CD4-positive, alpha-beta T cell (primary cell): ENCODE results near the gene TENM4. TPM values are rescaled to one million over a fixed set of nuclear protein-coding genes. Genes with fewer than 3 reads are reported as not detected.

Experiments
- ATAC-seq: fragments of 200-7000 bp; cut with Tn5 transposase; one replicate; pipeline ENCODE4 v1.10.0; 2022; ENCODE audit warnings: mild to moderate bottlenecking; ENCODE audit not compliant: poor library complexity
- CTCF ChIA-PET: fragments of 350-600 bp; sonication (Branson Sonifier 250); formaldehyde crosslinking; loops from one replicate; lab custom pipeline; 2021; ENCODE audit warnings: antibody characterized with exemption, inconsistent platforms; lab: Charles Lee
- POLR2A ChIA-PET: fragments of 350-600 bp; sonication (Branson Sonifier 250); formaldehyde crosslinking; loops from one replicate; lab custom pipeline; 2021; ENCODE audit warnings: antibody characterized with exemption, inconsistent platforms; lab: Charles Lee
- DNase-seq, 14 experiments: peaks; one replicate each; pipeline ENCODE4 v3.0.0-alpha.2; 2013 to 2020; ENCODE audit warnings: mixed read lengths in 2 of 14
- H3K27ac ChIP-seq, 2 donors: one replicate each; pipeline versions ENCODE4 v1.5.1 to v1.7.0; 2013; ENCODE audit warnings: low read length in 2 of 2, low read depth in 1 of 2, mild to moderate bottlenecking in 1 of 2
- H3K27me3 ChIP-seq, 2 experiments: 1 replicate in 1 of 2; 2 replicates in 1 of 2; pipeline versions ENCODE4 v1.6.1 to v1.7.0; 2013; ENCODE audit warnings: low read length in 2 of 2, control low read depth in 1 of 2, mild to moderate bottlenecking in 1 of 2, moderate library complexity in 1 of 2; ENCODE audit not compliant: insufficient read depth in 2 of 2, control insufficient read depth in 1 of 2
- H3K36me3 ChIP-seq: one replicate; pipeline ENCODE4 v1.6.1; 2013; ENCODE audit warnings: low read length, control low read depth; ENCODE audit not compliant: insufficient read depth
- H3K4me1 ChIP-seq: one replicate; pipeline ENCODE4 v1.6.1; 2013; ENCODE audit warnings: low read length, control low read depth; ENCODE audit not compliant: insufficient read depth
- H3K4me3 ChIP-seq: one replicate; pipeline ENCODE4 v1.5.1; 2013; ENCODE audit warnings: mild to moderate bottlenecking, low read length, moderate library complexity
- H3K9me3 ChIP-seq, 2 experiments: 1 replicate in 1 of 2; 2 replicates in 1 of 2; pipeline versions ENCODE4 v1.6.1 to v1.7.0; 2013; ENCODE audit warnings: low read length in 2 of 2, mild to moderate bottlenecking in 2 of 2, control low read depth in 1 of 2, moderate library complexity in 1 of 2; ENCODE audit not compliant: control insufficient read depth in 1 of 2, insufficient read depth in 1 of 2
- H3K27ac Mint-ChIP-seq: one replicate; pipeline ENCODE4 v1.8.0; 2020; ENCODE audit warnings: mixed read lengths
- H3K27me3 Mint-ChIP-seq: one replicate; pipeline ENCODE4 v1.8.0; 2021; ENCODE audit warnings: mixed read lengths
- H3K36me3 Mint-ChIP-seq: one replicate; pipeline ENCODE4 v1.8.0; 2021; ENCODE audit warnings: low read depth, mixed read lengths
- H3K4me1 Mint-ChIP-seq: one replicate; pipeline ENCODE4 v1.8.0; 2021; ENCODE audit warnings: low read depth, mixed read lengths
- H3K4me3 Mint-ChIP-seq: one replicate; pipeline ENCODE4 v1.8.0; 2020; ENCODE audit warnings: mild to moderate bottlenecking, mixed read lengths
- H3K9me3 Mint-ChIP-seq: one replicate; pipeline ENCODE4 v1.8.0; 2020; ENCODE audit warnings: mixed read lengths
- intact Hi-C, 2 experiments: fragments of 100-400 bp; cut with DNase I in 1 of 2; cut with micrococcal nuclease in 1 of 2; formaldehyde crosslinking; loops; one replicate each; pipeline versions ENCODE4 v1.15.1 to v1.9.0; 2023 to 2025; cut with DNase I, micrococcal nuclease
- total RNA-seq, 174 experiments: library from RNA in 2 of 174; stranded (reverse) in 2 of 174; gene quantifications; one replicate each; pipeline ENCODE4 v1.2.3 and lab custom pipeline; 2021 to 2026
- TF ChIP-seq, protein P1 (sequence below): fragments of 200-600 bp; IDR thresholded peaks from one replicate; pipeline ENCODE4 v1.8.0; 2022; ENCODE audit warnings: antibody characterized with exemption, mild to moderate bottlenecking

TENM4 gene
- total RNA-seq, 2 experiments from 2014 or later: 0.22 to 0.31 TPM

DNA sequence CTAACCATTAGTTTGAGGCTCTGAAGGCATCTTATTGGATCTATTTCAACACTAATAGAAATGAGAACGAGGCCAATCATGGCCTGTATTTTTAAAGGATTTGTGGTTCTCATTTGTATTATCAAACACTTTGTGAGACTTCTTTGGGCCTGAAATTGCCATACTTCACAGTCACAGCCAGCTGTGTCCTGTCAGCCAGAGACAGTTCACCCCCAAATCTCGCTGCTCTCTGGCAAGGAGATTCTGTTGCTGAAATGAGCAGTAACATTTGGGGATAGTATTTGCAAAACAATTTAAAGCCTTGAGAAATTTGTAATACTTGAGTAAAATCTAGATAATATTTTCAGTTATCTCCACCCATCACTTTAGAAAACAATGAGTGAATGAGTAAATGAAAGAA, 26.9 kb upstream of the TENM4 start:
- POLR2A ChIA-PET: no interaction called here
- Mint-ChIP-seq H3K27ac (no peak overlapping the region), H3K4me3 (no peak overlapping the region), H3K36me3 (no peaks in the 10 kb centered on the region), H3K27me3 (peaks cover 15% of the 10 kb centered on the region), H3K9me3 (peaks cover 4% of the 10 kb centered on the region), H3K4me1 (no peaks in the 10 kb centered on the region)
- Histone ChIP-seq H3K4me1 (no peaks in the 10 kb centered on the region), H3K27me3 (no peaks in the 10 kb centered on the region), H3K9me3 (no peaks in the 10 kb centered on the region), H3K4me3 (no peak overlapping the region), H3K36me3 (no peaks in the 10 kb centered on the region), H3K27ac (no peak overlapping the region)
- CTCF ChIA-PET: no interaction called here
- TF ChIP-seq, protein P1, sequence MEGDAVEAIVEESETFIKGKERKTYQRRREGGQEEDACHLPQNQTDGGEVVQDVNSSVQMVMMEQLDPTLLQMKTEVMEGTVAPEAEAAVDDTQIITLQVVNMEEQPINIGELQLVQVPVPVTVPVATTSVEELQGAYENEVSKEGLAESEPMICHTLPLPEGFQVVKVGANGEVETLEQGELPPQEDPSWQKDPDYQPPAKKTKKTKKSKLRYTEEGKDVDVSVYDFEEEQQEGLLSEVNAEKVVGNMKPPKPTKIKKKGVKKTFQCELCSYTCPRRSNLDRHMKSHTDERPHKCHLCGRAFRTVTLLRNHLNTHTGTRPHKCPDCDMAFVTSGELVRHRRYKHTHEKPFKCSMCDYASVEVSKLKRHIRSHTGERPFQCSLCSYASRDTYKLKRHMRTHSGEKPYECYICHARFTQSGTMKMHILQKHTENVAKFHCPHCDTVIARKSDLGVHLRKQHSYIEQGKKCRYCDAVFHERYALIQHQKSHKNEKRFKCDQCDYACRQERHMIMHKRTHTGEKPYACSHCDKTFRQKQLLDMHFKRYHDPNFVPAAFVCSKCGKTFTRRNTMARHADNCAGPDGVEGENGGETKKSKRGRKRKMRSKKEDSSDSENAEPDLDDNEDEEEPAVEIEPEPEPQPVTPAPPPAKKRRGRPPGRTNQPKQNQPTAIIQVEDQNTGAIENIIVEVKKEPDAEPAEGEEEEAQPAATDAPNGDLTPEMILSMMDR: no peak
- intact Hi-C loops: no loop called here
- DNase-seq: no peak
- ATAC-seq: no peak

DNA sequence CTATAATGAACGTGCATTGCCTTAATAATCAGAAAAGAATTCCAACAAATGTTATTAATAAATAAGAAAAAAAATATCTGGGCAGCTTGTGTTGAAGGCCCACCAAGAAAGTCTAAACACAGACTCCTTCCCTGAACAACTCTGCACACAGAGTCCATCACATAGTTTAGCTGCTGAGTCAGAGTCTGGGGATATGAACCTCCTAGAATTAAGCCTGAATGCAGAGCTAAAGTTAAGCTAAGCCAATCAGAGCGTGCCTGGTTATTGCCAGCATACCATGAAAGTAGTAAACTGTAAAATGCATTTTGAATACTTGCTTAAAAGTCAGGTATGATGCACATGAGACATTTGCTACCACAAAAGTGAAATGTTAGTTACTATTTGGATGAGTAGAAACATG, 25.6 kb upstream of the TENM4 start:
- TF ChIP-seq, protein P1: no peak
- H3K27me3 Mint-ChIP-seq: peaks cover 10% of the 10 kb centered on the region
- ChIA-PET POLR2A (no interaction called here), CTCF (no interaction called here)
- H3K4me1 Mint-ChIP-seq: no peaks in the 10 kb centered on the region
- no peaks in the 10 kb centered on the region for H3K9me3 ChIP-seq
- ATAC-seq (no peak), DNase-seq (no peak)
- no peaks in the 10 kb centered on the region for H3K9me3 Mint-ChIP-seq
- no peaks in the 10 kb centered on the region for H3K4me1 ChIP-seq
- no peak overlapping the region for H3K4me3 ChIP-seq
- no peaks in the 10 kb centered on the region for H3K36me3 ChIP-seq
- H3K4me3 Mint-ChIP-seq: no peak overlapping the region
- H3K27ac ChIP-seq: no peak overlapping the region
- H3K27me3 ChIP-seq: no peaks in the 10 kb centered on the region
- no peak overlapping the region for H3K27ac Mint-ChIP-seq
- intact Hi-C loops: no loop called here
- H3K36me3 Mint-ChIP-seq: no peaks in the 10 kb centered on the region

DNA sequence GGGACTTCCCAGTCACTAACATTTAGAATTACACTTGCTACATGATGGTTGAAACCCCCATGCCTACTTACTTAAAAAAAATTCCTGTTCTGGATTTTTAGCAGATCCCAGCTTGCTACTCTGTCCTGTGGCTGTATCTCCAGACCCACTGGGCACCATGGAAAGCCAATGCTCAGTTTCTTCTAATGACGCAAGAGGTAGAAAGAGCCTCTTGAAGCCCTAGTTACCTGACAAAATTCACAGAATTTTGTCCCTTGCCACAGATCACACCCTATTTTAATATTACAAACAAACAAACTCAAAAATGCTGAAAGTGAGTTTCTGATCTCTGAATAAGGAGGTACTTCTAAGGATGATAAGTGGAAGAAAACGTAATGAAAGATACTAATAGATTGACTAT, 24.3 kb upstream of the TENM4 start:
- no peak overlapping the region for H3K27ac Mint-ChIP-seq
- H3K36me3 ChIP-seq: no peaks in the 10 kb centered on the region
- no peak overlapping the region for H3K4me3 ChIP-seq
- H3K4me1 Mint-ChIP-seq: no peaks in the 10 kb centered on the region
- ChIA-PET CTCF (no interaction called here), POLR2A (no interaction called here)
- H3K4me3 Mint-ChIP-seq: no peak overlapping the region
- no peaks in the 10 kb centered on the region for H3K27me3 ChIP-seq
- no peaks in the 10 kb centered on the region for H3K9me3 Mint-ChIP-seq
- no peaks in the 10 kb centered on the region for H3K9me3 ChIP-seq
- DNase-seq (no peak), ATAC-seq (no peak)
- no peaks in the 10 kb centered on the region for H3K4me1 ChIP-seq
- TF ChIP-seq, protein P1: no peak
- H3K36me3 Mint-ChIP-seq: no peaks in the 10 kb centered on the region
- no peak overlapping the region for H3K27ac ChIP-seq
- H3K27me3 Mint-ChIP-seq: peaks cover 8% of the 10 kb centered on the region
- intact Hi-C loops: no loop called here
